ENCODE measurements around the gene KDELR1.

The KDELR1 gene

GRCh38 chr19:48333467-48334384 lies 57.6 kb downstream of the KDELR1 start:
- H3K4me3 ChIP-seq (ENCODE audit: low read depth in 1 of 2, low read length in 2 of 2) = peak overlapping the region; percentile 44 to 61
- H3K9me3 ChIP-seq (ENCODE audit: low read length) = no peaks in the 10 kb centered on the region
- H3K27me3 ChIP-seq (ENCODE audit: control insufficient read depth in 1 of 2, insufficient read depth in 2 of 2, low read length in 2 of 2) = no peaks in the 10 kb centered on the region
- peak overlapping the region; percentile 66 for H3K9ac ChIP-seq (ENCODE audit: low read length)
- peak overlapping the region; percentile 90 for H3K27ac ChIP-seq (ENCODE audit: low read depth, low read length)
- peaks cover 38% of the 10 kb centered on the region for H3K4me1 ChIP-seq (ENCODE audit: insufficient read depth, low read length)
- H3K36me3 ChIP-seq (ENCODE audit: insufficient read depth, low read length) = peaks cover 11% of the 10 kb centered on the region

- peak overlapping the region; percentile 66 for H3K9ac ChIP-seq (ENCODE audit: low read length)
- H3K27ac ChIP-seq (ENCODE audit: low read depth, low read length) = peak overlapping the region; percentile 90
- peaks cover 11% of the 10 kb centered on the region for H3K36me3 ChIP-seq (ENCODE audit: insufficient read depth, low read length)
- peaks cover 38% of the 10 kb centered on the region for H3K4me1 ChIP-seq (ENCODE audit: insufficient read depth, low read length)
- peak overlapping the region; percentile 44 to 61 for H3K4me3 ChIP-seq (ENCODE audit: low read depth in 1 of 2, low read length in 2 of 2)
- H3K9me3 ChIP-seq (ENCODE audit: low read length) = no peaks in the 10 kb centered on the region
- H3K27me3 ChIP-seq (ENCODE audit: control insufficient read depth in 1 of 2, insufficient read depth in 2 of 2, low read length in 2 of 2) = no peaks in the 10 kb centered on the region
These were observed 58.5 kb downstream of the KDELR1 start for GRCh38 chr19:48332662-48333466.

Measured in muscle layer of colon (tissue), 2 donors.